ENCODE results near the gene RASSF3. TPM values are rescaled to one million over a fixed set of nuclear protein-coding genes. Genes with fewer than 3 reads are reported as not detected.

RASSF3 gene
- total and polyA plus RNA-seq, 2 of the 13 experiments (the other 11 are each of a cell fraction or from before 2014, with no cell fraction given), result 15.5 to 16.0 TPM

GRCh38 chr12:64670019-64670418 is 59.7 kb downstream of the RASSF3 start (continued):
- TF ChIP-seq ZNF138 (CRISPR knock-in tag; IDR thresholded peaks at IDR 0.05; ENCODE audit: low read depth) (no peak), ZNF709 (CRISPR knock-in tag; IDR thresholded peaks at IDR 0.05) (no peak), ZNF253 (CRISPR knock-in tag; IDR thresholded peaks at IDR 0.05; ENCODE audit: borderline replicate concordance) (no peak), ZNF549 (CRISPR knock-in tag; IDR thresholded peaks at IDR 0.05) (no peak), TOPORS (CRISPR knock-in tag; IDR thresholded peaks at IDR 0.05) (no peak), ZNF251 (CRISPR knock-in tag; IDR thresholded peaks at IDR 0.05) (no peak), SMARCE1 (IDR thresholded peaks at IDR 0.05; ENCODE audit: borderline replicate concordance) (no peak)

DNA sequence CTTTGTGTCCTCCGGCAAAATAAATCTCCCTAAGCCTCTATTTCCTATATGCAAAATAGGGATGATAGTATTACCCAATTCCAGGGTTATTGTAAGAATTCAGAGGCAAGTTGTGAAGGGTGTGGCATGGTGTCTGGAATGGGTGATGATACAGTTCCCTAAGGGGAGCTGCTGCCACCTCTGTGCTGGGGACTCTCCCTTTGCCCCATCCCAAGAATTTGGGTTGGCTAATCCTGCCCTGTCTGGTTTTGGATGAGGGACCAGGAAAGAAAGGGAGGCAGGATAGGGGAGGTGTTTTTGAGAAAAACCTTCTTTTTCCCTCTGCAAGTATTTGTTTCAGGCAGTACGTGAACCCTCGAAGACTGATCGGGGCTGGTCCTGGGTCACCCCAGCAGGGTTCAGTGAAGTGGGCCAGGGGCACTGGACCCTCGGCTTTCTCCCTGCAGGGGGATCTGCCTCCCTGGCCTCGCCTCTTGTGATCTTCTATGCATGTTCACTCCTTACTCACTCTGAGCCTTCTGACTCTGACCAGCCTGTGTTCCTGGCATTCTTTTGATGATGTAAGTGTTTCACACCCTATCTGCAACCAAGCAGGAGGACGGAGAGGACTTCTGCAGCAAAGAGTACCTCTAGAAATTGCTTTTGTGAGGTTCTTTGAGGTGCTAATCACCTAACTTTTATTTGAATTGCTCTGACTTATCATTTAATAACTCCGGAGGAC is 60.8 kb downstream of the RASSF3 start:
- Histone ChIP-seq H3K27me3 (ENCODE audit: control insufficient read depth in 1 of 2, insufficient read depth in 2 of 2, low read length in 2 of 2) (no peaks in the 10 kb centered on the region), H3K4me3 (replicated peaks in 1 of 3; ENCODE audit: insufficient read depth in 1 of 3, low read depth in 2 of 3, low read length in 3 of 3) (no peak overlapping the region), H3K79me2 (ENCODE audit: insufficient read depth, low read length) (peaks cover 31% of the 10 kb centered on the region), H3K4me2 (ENCODE audit: low read depth, low read length) (no peak overlapping the region), H3K9ac (ENCODE audit: insufficient read depth, low read depth, low read length) (no peak overlapping the region), H3K4me1 (ENCODE audit: insufficient read depth, low read length) (peaks cover 88% of the 10 kb centered on the region), H3K27ac (ENCODE audit: extremely low read length, insufficient read depth, low read length) (no peak overlapping the region), H4K20me1 (ENCODE audit: insufficient read depth, low read length) (no peaks in the 10 kb centered on the region), H3K36me3 (replicated peaks in 1 of 2; ENCODE audit: control insufficient read depth in 1 of 2, insufficient read depth in 2 of 2, low read length in 2 of 2) (no peaks in the 10 kb centered on the region), H3K9me3 (ENCODE audit: low read length) (no peaks in the 10 kb centered on the region), H2AFZ (ENCODE audit: low read length) (no peak overlapping the region)
- DNase-seq (ENCODE audit: low spot score) (no peak), FAIRE-seq (no peak), ATAC-seq (no peak)
- WGBS (ENCODE audit: low lambda C conversion rate), result 86% methylated on average over 8 of the region's 8 CpGs
- intact Hi-C loops (cut with micrococcal nuclease; ENCODE audit: unreplicated experiment) (no loop called here), in situ Hi-C loops (cut with HindIII; ENCODE audit: extremely low pct_ligation_motif_present, low pct_unique_long_range_greater_than_20kb) (no loop called here)
- CTCF ChIA-PET (ENCODE audit: low intra/inter-chr PET ratio, low total read pairs), result no interaction called here
- POLR2A ChIA-PET, result no interaction called here
- BruUV-seq (replicated peaks), result no TSS peak
- no peak for TF ChIP-seq ZNF562 (CRISPR knock-in tag; IDR thresholded peaks at IDR 0.05; ENCODE audit: borderline replicate concordance)
- TF ChIP-seq, protein P1, sequence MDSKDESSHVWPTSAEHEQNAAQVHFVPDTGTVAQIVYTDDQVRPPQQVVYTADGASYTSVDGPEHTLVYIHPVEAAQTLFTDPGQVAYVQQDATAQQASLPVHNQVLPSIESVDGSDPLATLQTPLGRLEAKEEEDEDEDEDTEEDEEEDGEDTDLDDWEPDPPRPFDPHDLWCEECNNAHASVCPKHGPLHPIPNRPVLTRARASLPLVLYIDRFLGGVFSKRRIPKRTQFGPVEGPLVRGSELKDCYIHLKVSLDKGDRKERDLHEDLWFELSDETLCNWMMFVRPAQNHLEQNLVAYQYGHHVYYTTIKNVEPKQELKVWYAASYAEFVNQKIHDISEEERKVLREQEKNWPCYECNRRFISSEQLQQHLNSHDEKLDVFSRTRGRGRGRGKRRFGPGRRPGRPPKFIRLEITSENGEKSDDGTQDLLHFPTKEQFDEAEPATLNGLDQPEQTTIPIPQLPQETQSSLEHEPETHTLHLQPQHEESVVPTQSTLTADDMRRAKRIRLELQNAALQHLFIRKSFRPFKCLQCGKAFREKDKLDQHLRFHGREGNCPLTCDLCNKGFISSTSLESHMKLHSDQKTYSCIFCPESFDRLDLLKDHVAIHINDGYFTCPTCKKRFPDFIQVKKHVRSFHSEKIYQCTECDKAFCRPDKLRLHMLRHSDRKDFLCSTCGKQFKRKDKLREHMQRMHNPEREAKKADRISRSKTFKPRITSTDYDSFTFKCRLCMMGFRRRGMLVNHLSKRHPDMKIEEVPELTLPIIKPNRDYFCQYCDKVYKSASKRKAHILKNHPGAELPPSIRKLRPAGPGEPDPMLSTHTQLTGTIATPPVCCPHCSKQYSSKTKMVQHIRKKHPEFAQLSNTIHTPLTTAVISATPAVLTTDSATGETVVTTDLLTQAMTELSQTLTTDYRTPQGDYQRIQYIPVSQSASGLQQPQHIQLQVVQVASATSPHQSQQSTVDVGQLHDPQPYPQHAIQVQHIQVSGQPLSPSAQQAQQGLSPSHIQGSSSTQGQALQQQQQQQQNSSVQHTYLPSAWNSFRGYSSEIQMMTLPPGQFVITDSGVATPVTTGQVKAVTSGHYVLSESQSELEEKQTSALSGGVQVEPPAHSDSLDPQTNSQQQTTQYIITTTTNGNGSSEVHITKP (CRISPR knock-in tag; IDR thresholded peaks at IDR 0.05; ENCODE audit: low read depth), result no peak
- TF ChIP-seq PHB2 (IDR thresholded peaks at IDR 0.05; ENCODE audit: partially characterized antibody), result no peak
- TF ChIP-seq HMGA1 (CRISPR knock-in tag; conservative IDR thresholded peaks at IDR 0.05), result no peak
- no peak for TF ChIP-seq ZNF577 (CRISPR knock-in tag; IDR thresholded peaks at IDR 0.05; ENCODE audit: borderline replicate concordance, low read depth)
- no peak for TF ChIP-seq IRX3 (CRISPR knock-in tag; IDR thresholded peaks at IDR 0.05; ENCODE audit: borderline replicate concordance, low read depth)
- TF ChIP-seq REL (CRISPR knock-in tag; conservative IDR thresholded peaks at IDR 0.05), result no peak
- no peak for TF ChIP-seq ZNF781 (CRISPR knock-in tag; IDR thresholded peaks at IDR 0.05; ENCODE audit: borderline replicate concordance, not compliant biosample characterization)
- no peak for TF ChIP-seq ZNF546 (CRISPR knock-in tag; conservative IDR thresholded peaks at IDR 0.05)
- TF ChIP-seq ZNF740 (CRISPR knock-in tag; IDR thresholded peaks at IDR 0.05), result no peak
- TF ChIP-seq SNRNP70 (IDR thresholded peaks at IDR 0.05; ENCODE audit: low read depth, low read length), result no peak
- TF ChIP-seq KDM3A (CRISPR knock-in tag; IDR thresholded peaks at IDR 0.05; ENCODE audit: low read depth), result no peak
- TF ChIP-seq KAT7 (CRISPR knock-in tag; IDR thresholded peaks at IDR 0.05; ENCODE audit: borderline replicate concordance), result no peak

Measured in HepG2 (cell line).